Panc1 (cell line): ENCODE data around the gene TBXAS1. TPM values are rescaled to one million over a fixed set of nuclear protein-coding genes. Genes with fewer than 3 reads are reported as not detected.
A peak's percentile ranks its signal among the peaks of the same experiment; 100 is the strongest.

Experiments
- ATAC-seq: fragments of 200-7000 bp; cut with Tn5 transposase; 2 replicates; pipeline ENCODE4 v1.9.1; 2020; ENCODE audit warnings: mild to moderate bottlenecking, moderate library complexity
- BruUV-seq: library from RNA; stranded (reverse); fragments of 400-500 nt; replicated peaks from 2 replicates; lab custom pipeline; 2021; lab: Mats Ljungman, UMichigan
- CTCF ChIA-PET: fragments of 300-600 bp; sonication (Branson Sonifier 250); formaldehyde crosslinking; loops from one replicate; lab custom pipeline; 2022; ENCODE audit warnings: antibody characterized with exemption; lab: Charles Lee
- POLR2A ChIA-PET: fragments of 300-600 bp; sonication (Branson Sonifier 250); formaldehyde crosslinking; loops from one replicate; lab custom pipeline; 2022; ENCODE audit warnings: antibody characterized with exemption; lab: Charles Lee
- DNase-seq: peaks from one replicate; pipeline ENCODE4 v3.0.0-alpha.2; 2010; ENCODE audit warnings: low read depth, low spot score
- H3K27ac ChIP-seq: 2 replicates; pipeline ENCODE4 v1.5.1; 2011; ENCODE audit warnings: mild to moderate bottlenecking, low read length, inconsistent platforms
- H3K27me3 ChIP-seq: fragments of 200-500 bp; sonication (Bioruptor generic); 2 replicates; pipeline ENCODE4 v1.6.0; 2014; ENCODE audit warnings: low read length, inconsistent platforms; ENCODE audit not compliant: control insufficient read depth, insufficient read depth
- H3K36me3 ChIP-seq: fragments of 200-500 bp; sonication (Bioruptor generic); 2 replicates; pipeline ENCODE4 v1.5.1; 2014; ENCODE audit warnings: inconsistent platforms, mild to moderate bottlenecking, low read length, moderate library complexity; ENCODE audit not compliant: control insufficient read depth, insufficient read depth
- H3K4me1 ChIP-seq: 2 replicates; pipeline ENCODE4 v1.5.1; 2011; ENCODE audit warnings: inconsistent platforms, mild to moderate bottlenecking, low read length, moderate library complexity; ENCODE audit not compliant: control insufficient read depth, insufficient read depth
- H3K4me3 ChIP-seq, 2 experiments: 2 replicates each; pipeline ENCODE4 v1.5.1; 2011 to 2012; ENCODE audit warnings: low read depth in 2 of 2, low read length in 2 of 2, mild to moderate bottlenecking in 2 of 2, inconsistent platforms in 1 of 2, moderate library complexity in 1 of 2
- H3K9me3 ChIP-seq: fragments of 200-500 bp; sonication (Bioruptor generic); 2 replicates; pipeline ENCODE4 v1.5.1; 2014; ENCODE audit warnings: low read depth, mild to moderate bottlenecking, inconsistent platforms, low read length, moderate library complexity; ENCODE audit not compliant: control insufficient read depth, insufficient read depth
- CTCF ChIP-seq: fragments of 450-650 bp; IDR thresholded peaks from 2 replicates; pipeline ENCODE4 v1.5.1; 2017; ENCODE audit warnings: mild to moderate bottlenecking
- POLR2AphosphoS5 ChIP-seq: IDR thresholded peaks from 2 replicates; pipeline ENCODE4 v1.6.1; 2012; ENCODE audit warnings: mild to moderate bottlenecking, low read depth, low read length, moderate library complexity
- SIN3A ChIP-seq: IDR thresholded peaks from 2 replicates; pipeline ENCODE4 v1.6.1; 2012; ENCODE audit warnings: low read depth, mild to moderate bottlenecking, low read length, moderate library complexity, borderline replicate concordance; ENCODE audit not compliant: insufficient read depth
- TCF7L2 ChIP-seq: IDR thresholded peaks from 2 replicates; pipeline ENCODE4 v1.6.1; 2011; ENCODE audit warnings: mild to moderate bottlenecking, low read depth, low read length, inconsistent platforms
- in situ Hi-C: cut with HindIII; loops from 2 replicates; pipeline ENCODE4 v1.10.0; 2016; ENCODE audit warnings: low sequenced_read_pairs, low pct_unique_long_range_greater_than_20kb
- intact Hi-C: fragments of 100-400 bp; cut with micrococcal nuclease; formaldehyde crosslinking; loops from one replicate; pipeline ENCODE4 v1.10.0; 2022; ENCODE audit not compliant: unreplicated experiment
- total RNA-seq: library from RNA; stranded (reverse); gene quantifications from one replicate; pipeline ENCODE4 v1.2.1, GENCODE V29; 2021; ENCODE audit not compliant: unreplicated experiment
- TF ChIP-seq, protein P1 (sequence below), 2 experiments: IDR thresholded peaks; 2 replicates each; pipeline ENCODE4 v1.6.1; 2011 to 2012; ENCODE audit warnings: low read depth in 2 of 2, control low read depth in 1 of 2, low read length in 1 of 2, mild to moderate bottlenecking in 1 of 2, moderate library complexity in 1 of 2; ENCODE audit not compliant: insufficient read depth in 1 of 2

The TBXAS1 gene
- total RNA-seq, 1 experiment from 2014 or later, result 4.4 TPM

GRCh38 chr7:140060788-140061606 is 231.9 kb downstream of the TBXAS1 start:
- no peak for ATAC-seq
- no peak for TF ChIP-seq TCF7L2
- no peak for TF ChIP-seq SIN3A
- TF ChIP-seq, protein P1, sequence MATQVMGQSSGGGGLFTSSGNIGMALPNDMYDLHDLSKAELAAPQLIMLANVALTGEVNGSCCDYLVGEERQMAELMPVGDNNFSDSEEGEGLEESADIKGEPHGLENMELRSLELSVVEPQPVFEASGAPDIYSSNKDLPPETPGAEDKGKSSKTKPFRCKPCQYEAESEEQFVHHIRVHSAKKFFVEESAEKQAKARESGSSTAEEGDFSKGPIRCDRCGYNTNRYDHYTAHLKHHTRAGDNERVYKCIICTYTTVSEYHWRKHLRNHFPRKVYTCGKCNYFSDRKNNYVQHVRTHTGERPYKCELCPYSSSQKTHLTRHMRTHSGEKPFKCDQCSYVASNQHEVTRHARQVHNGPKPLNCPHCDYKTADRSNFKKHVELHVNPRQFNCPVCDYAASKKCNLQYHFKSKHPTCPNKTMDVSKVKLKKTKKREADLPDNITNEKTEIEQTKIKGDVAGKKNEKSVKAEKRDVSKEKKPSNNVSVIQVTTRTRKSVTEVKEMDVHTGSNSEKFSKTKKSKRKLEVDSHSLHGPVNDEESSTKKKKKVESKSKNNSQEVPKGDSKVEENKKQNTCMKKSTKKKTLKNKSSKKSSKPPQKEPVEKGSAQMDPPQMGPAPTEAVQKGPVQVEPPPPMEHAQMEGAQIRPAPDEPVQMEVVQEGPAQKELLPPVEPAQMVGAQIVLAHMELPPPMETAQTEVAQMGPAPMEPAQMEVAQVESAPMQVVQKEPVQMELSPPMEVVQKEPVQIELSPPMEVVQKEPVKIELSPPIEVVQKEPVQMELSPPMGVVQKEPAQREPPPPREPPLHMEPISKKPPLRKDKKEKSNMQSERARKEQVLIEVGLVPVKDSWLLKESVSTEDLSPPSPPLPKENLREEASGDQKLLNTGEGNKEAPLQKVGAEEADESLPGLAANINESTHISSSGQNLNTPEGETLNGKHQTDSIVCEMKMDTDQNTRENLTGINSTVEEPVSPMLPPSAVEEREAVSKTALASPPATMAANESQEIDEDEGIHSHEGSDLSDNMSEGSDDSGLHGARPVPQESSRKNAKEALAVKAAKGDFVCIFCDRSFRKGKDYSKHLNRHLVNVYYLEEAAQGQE (IDR thresholded peaks at IDR 0.05; ENCODE audit: insufficient read depth in 1 of 2, low read depth in 2 of 2, low read length in 1 of 2), result no peak
- TF ChIP-seq POLR2AphosphoS5, result no peak
- no peak for TF ChIP-seq CTCF
- Histone ChIP-seq H3K27me3 (no peaks in the 10 kb centered on the region), H3K9me3 (peaks cover 2% of the 10 kb centered on the region), H3K27ac (peak overlapping the region; percentile 88), H3K4me3 (peak overlapping the region; percentile 64 to 83), H3K4me1 (peaks cover 34% of the 10 kb centered on the region), H3K36me3 (no peaks in the 10 kb centered on the region)
- BruUV-seq, result TSS peak; percentile 39
- ChIA-PET CTCF (no interaction called here), POLR2A (no interaction called here)
- in situ Hi-C loops, result no loop called here
- no peak for DNase-seq
- intact Hi-C loops, result no loop called here

GRCh38 chr7:140061607-140061930 is 232.5 kb downstream of the TBXAS1 start:
- Histone ChIP-seq H3K4me1 (peaks cover 34% of the 10 kb centered on the region), H3K9me3 (peaks cover 7% of the 10 kb centered on the region), H3K27ac (peak overlapping the region; percentile 88), H3K36me3 (no peaks in the 10 kb centered on the region), H3K27me3 (no peaks in the 10 kb centered on the region), H3K4me3 (peak overlapping the region; percentile 64 to 83)
- ATAC-seq, result no peak
- ChIA-PET POLR2A (no interaction called here), CTCF (no interaction called here)
- BruUV-seq, result no TSS peak
- DNase-seq, result no peak
- in situ Hi-C loops, result no loop called here
- TF ChIP-seq POLR2AphosphoS5, result no peak
- TF ChIP-seq CTCF, result no peak
- TF ChIP-seq SIN3A, result no peak
- TF ChIP-seq, protein P1 (IDR thresholded peaks at IDR 0.05; ENCODE audit: insufficient read depth in 1 of 2, low read depth in 2 of 2, low read length in 1 of 2), result no peak
- no peak for TF ChIP-seq TCF7L2
- intact Hi-C loops, result no loop called here
